ENCODE results near the gene RECQL. TPM values are rescaled to one million over a fixed set of nuclear protein-coding genes. Genes with fewer than 3 reads are reported as not detected.
"Not testable (repeated sequence)": the region's sequence is repeated elsewhere in the genome, so short reads cannot be mapped to it uniquely, and the experiment has no call there.

Gene RECQL
- total and polyA plus RNA-seq, 5 experiments from 2014 or later = 51.4 to 64.6 (median 56.8) TPM

- ATAC-seq (no peak), DNase-seq (no peak)
- Mint-ChIP-seq H3K9me3 (no peaks in the 10 kb centered on the region), H3K27me3 (no peaks in the 10 kb centered on the region), H3K4me3 (no peak overlapping the region), H3K27ac (no peak overlapping the region), H3K4me1 (peaks cover 7 to 16% (median 13%) of the 10 kb centered on the region in 4 donors), H3K36me3 (peaks cover 10 to 44% (median 28%) of the 10 kb centered on the region in 3 donors)
- POLR2A ChIA-PET = no interaction called here
These were observed 15.4 kb downstream of the RECQL start for GRCh38 chr12:21485998-21486397.

- peaks cover 3 to 9% (median 7%) of the 10 kb centered on the region in 4 donors for H3K4me1 Mint-ChIP-seq
- no peaks in the 10 kb centered on the region for H3K27me3 Mint-ChIP-seq
- H3K27ac Mint-ChIP-seq = no peak overlapping the region
- POLR2A ChIA-PET = no interaction called here
- no peaks in the 10 kb centered on the region for H3K9me3 Mint-ChIP-seq
- ATAC-seq (no peak), DNase-seq (no peak)
- peaks cover 0 to 24% (median 13%) of the 10 kb centered on the region in 3 donors for H3K36me3 Mint-ChIP-seq
- no peak overlapping the region for H3K4me3 Mint-ChIP-seq
These were observed 17.9 kb downstream of the RECQL start for GRCh38 chr12:21483531-21483930.

GRCh38 chr12:21478756-21479455, 22.5 kb downstream of the RECQL start:
- POLR2A ChIA-PET = interaction anchor here (0.7 kb wide), 2 partner anchors 22 to 42 kb away, joined by 5 to 8 read pairs; no protein-coding TSS in a partner anchor
- no peak overlapping the region for H3K4me3 Mint-ChIP-seq
- DNase-seq = no peak
- no peaks in the 10 kb centered on the region for H3K9me3 Mint-ChIP-seq
- peaks cover 0 to 39% (median 12%) of the 10 kb centered on the region in 3 donors for H3K36me3 Mint-ChIP-seq
- H3K4me1 Mint-ChIP-seq = no peaks in the 10 kb centered on the region
- ATAC-seq = no peak
- no peak overlapping the region for H3K27ac Mint-ChIP-seq
- no peaks in the 10 kb centered on the region for H3K27me3 Mint-ChIP-seq

GRCh38 chr12:21476949-21477348, 24.5 kb downstream of the RECQL start:
- DNase-seq (no peak), ATAC-seq (no peak)
- Mint-ChIP-seq H3K36me3 (peaks cover 4 to 57% (median 23%) of the 10 kb centered on the region in 3 donors), H3K4me1 (no peaks in the 10 kb centered on the region), H3K9me3 (no peaks in the 10 kb centered on the region), H3K4me3 (no peak overlapping the region), H3K27ac (peak overlapping the region in 4 of 10 donors; percentile 3 to 39 (median 26)), H3K27me3 (no peaks in the 10 kb centered on the region)
- POLR2A ChIA-PET = no interaction called here

- Mint-ChIP-seq H3K4me1 (no peaks in the 10 kb centered on the region), H3K4me3 (no peak overlapping the region), H3K27ac (peak overlapping the region in 3 of 10 donors; percentile 6 to 41 (median 37)), H3K36me3 (peaks cover 4 to 64% (median 23%) of the 10 kb centered on the region in 3 donors), H3K9me3 (no peaks in the 10 kb centered on the region), H3K27me3 (no peaks in the 10 kb centered on the region)
- no peak for DNase-seq
- POLR2A ChIA-PET = no interaction called here
- ATAC-seq = no peak
These were observed 25.9 kb downstream of the RECQL start for GRCh38 chr12:21475552-21475951.

- Mint-ChIP-seq H3K27me3 (no peaks in the 10 kb centered on the region), H3K4me3 (no peak overlapping the region), H3K27ac (peak overlapping the region in 6 of 10 donors; percentile 10 to 72 (median 44)), H3K4me1 (no peaks in the 10 kb centered on the region), H3K36me3 (peaks cover 4 to 81% (median 33%) of the 10 kb centered on the region in 3 donors), H3K9me3 (no peaks in the 10 kb centered on the region)
- DNase-seq = no peak
- no peak for ATAC-seq
- POLR2A ChIA-PET = no interaction called here
These were observed 29.1 kb downstream of the RECQL start for GRCh38 chr12:21472197-21472823.

GRCh38 chr12:21471294-21471693, 30.1 kb downstream of the RECQL start:
- peaks cover 1 to 5% (median 4%) of the 10 kb centered on the region in 4 donors for H3K4me1 Mint-ChIP-seq
- H3K9me3 Mint-ChIP-seq = no peaks in the 10 kb centered on the region
- H3K36me3 Mint-ChIP-seq = peaks cover 4 to 78% (median 37%) of the 10 kb centered on the region in 3 donors
- peak overlapping the region in 1 of 10 donors; percentile 7 for H3K27ac Mint-ChIP-seq
- no peak for ATAC-seq
- no peak overlapping the region for H3K4me3 Mint-ChIP-seq
- DNase-seq = no peak
- POLR2A ChIA-PET = no interaction called here
- no peaks in the 10 kb centered on the region for H3K27me3 Mint-ChIP-seq

GRCh38 chr12:21467334-21467733, 34.1 kb downstream of the RECQL start:
- H3K9me3 Mint-ChIP-seq, ATAC-seq, H3K4me3 Mint-ChIP-seq, POLR2A ChIA-PET, DNase-seq, H3K27me3 Mint-ChIP-seq, H3K4me1 Mint-ChIP-seq: not testable (repeated sequence)
- peak overlapping the region in 6 of 10 donors; percentile 17 to 71 (median 60) for H3K27ac Mint-ChIP-seq
- H3K36me3 Mint-ChIP-seq = peaks cover 8 to 78% (median 33%) of the 10 kb centered on the region in 3 donors

- Mint-ChIP-seq H3K4me3 (no peak overlapping the region), H3K27me3 (no peaks in the 10 kb centered on the region), H3K9me3 (peaks cover 0 to 3% (median 0%) of the 10 kb centered on the region in 9 donors), H3K36me3 (peaks cover 5 to 74% (median 43%) of the 10 kb centered on the region in 3 donors), H3K27ac (peak overlapping the region in 2 of 10 donors; percentile 25 to 93), H3K4me1 (peaks cover 10 to 33% (median 30%) of the 10 kb centered on the region in 4 donors)
- ATAC-seq = no peak
- DNase-seq = no peak
- POLR2A ChIA-PET = no interaction called here
These were observed 42.0 kb downstream of the RECQL start for GRCh38 chr12:21459474-21459873.

- Mint-ChIP-seq H3K4me1 (peaks cover 11 to 41% (median 31%) of the 10 kb centered on the region in 4 donors), H3K27ac (peak overlapping the region; percentile 29 to 95 (median 74)), H3K36me3 (peaks cover 0 to 56% (median 29%) of the 10 kb centered on the region in 3 donors), H3K4me3 (peak overlapping the region in 8 of 10 donors; percentile 46 to 73 (median 64)), H3K9me3 (no peaks in the 10 kb centered on the region), H3K27me3 (no peaks in the 10 kb centered on the region)
- peak; percentile 88 to 92 for ATAC-seq
- POLR2A ChIA-PET = interaction anchor here (0.5 to 0.6 kb wide), 2 partner anchors 18 to 23 kb away, joined by 8 read pairs; no protein-coding TSS in a partner anchor
- DNase-seq = peak in 6 of 10 donors; percentile 7 to 54 (median 36)
These were observed 45.1 kb downstream of the RECQL start for GRCh38 chr12:21456291-21456780.

- Mint-ChIP-seq H3K4me1 (peaks cover 11 to 39% (median 29%) of the 10 kb centered on the region in 4 donors), H3K27ac (peak overlapping the region in 5 of 10 donors; percentile 51 to 92 (median 79)), H3K4me3 (peak overlapping the region in 3 of 10 donors; percentile 49 to 70 (median 67)), H3K36me3 (peaks cover 3 to 63% (median 29%) of the 10 kb centered on the region in 3 donors), H3K27me3 (no peaks in the 10 kb centered on the region), H3K9me3 (no peaks in the 10 kb centered on the region)
- POLR2A ChIA-PET = no interaction called here
- no peak for DNase-seq
- ATAC-seq = no peak
These were observed 48.1 kb downstream of the RECQL start for GRCh38 chr12:21453312-21453852.

GRCh38 chr12:21451529-21451928, 49.9 kb downstream of the RECQL start:
- Mint-ChIP-seq H3K4me3 (no peak overlapping the region), H3K9me3 (no peaks in the 10 kb centered on the region), H3K27me3 (no peaks in the 10 kb centered on the region), H3K36me3 (peaks cover 3 to 63% (median 17%) of the 10 kb centered on the region in 3 donors), H3K4me1 (peaks cover 2 to 20% (median 12%) of the 10 kb centered on the region in 4 donors), H3K27ac (peak overlapping the region in 2 of 10 donors; percentile 14 to 62)
- no peak for DNase-seq
- no peak for ATAC-seq
- POLR2A ChIA-PET = interaction anchor here (0.6 to 1.3 kb wide), 2 partner anchors 50 to 55 kb away, joined by 3 read pairs; partner anchors contain the start of gene GOLT1B
